HEK293 (cell line): Measurements from ENCODE around the gene NRF1.

Experiments
- CTCF ChIA-PET: fragments of 350-600 bp; formaldehyde crosslinking; extraction: SDS; loops from one replicate; lab custom pipeline; 2021; ENCODE audit warnings: antibody characterized with exemption; lab: Yijun Ruan, JAX
- POLR2A ChIA-PET: fragments of 300-600 bp; formaldehyde crosslinking; extraction: SDS; loops from one replicate; lab custom pipeline; 2020; ENCODE audit warnings: antibody characterized with exemption, inconsistent platforms; lab: Yijun Ruan, JAX
- H3K27ac ChIP-seq: fragments of 200-500 bp; sonication (Bioruptor generic); 2 replicates; pipeline ENCODE4 v1.5.1; 2014; ENCODE audit warnings: low read depth, low read length, control low read depth, inconsistent platforms; ENCODE audit errors: extremely low read depth
- H3K36me3 ChIP-seq, 2 experiments: fragments of 200-500 bp in 1 of 2; sonication (Bioruptor generic) in 1 of 2; 1 replicate in 1 of 2; 2 replicates in 1 of 2; pipeline ENCODE4 v1.5.1; 2014 to 2017; ENCODE audit warnings: inconsistent platforms in 2 of 2, low read length in 2 of 2; ENCODE audit not compliant: control insufficient read depth in 2 of 2, insufficient read depth in 1 of 2
- H3K4me1 ChIP-seq: fragments of 200-500 bp; sonication (Bioruptor generic); 2 replicates; pipeline ENCODE4 v1.5.1; 2014; ENCODE audit warnings: mild to moderate bottlenecking, low read length, inconsistent platforms; ENCODE audit not compliant: control insufficient read depth, insufficient read depth
- H3K4me3 ChIP-seq: 2 replicates; pipeline ENCODE4 v1.5.1; 2011; ENCODE audit warnings: low read depth, mild to moderate bottlenecking, control low read depth, low read length, moderate library complexity
- H3K9me3 ChIP-seq: fragments of 200-500 bp; sonication (Bioruptor generic); 2 replicates; pipeline ENCODE4 v1.5.1; 2014; ENCODE audit warnings: low read depth, low read length, inconsistent platforms; ENCODE audit not compliant: control insufficient read depth, insufficient read depth
- BCL11B ChIP-seq: fragments of 450-650 bp; formaldehyde crosslinking; IDR thresholded peaks from 2 replicates; pipeline ENCODE4 v1.5.1; 2016; ENCODE audit warnings: low read depth, missing biosample characterization, missing genetic modification characterization
- GFI1B ChIP-seq: fragments of 450-650 bp; formaldehyde crosslinking; IDR thresholded peaks from 2 replicates; pipeline ENCODE4 v1.5.1; 2016; ENCODE audit warnings: missing biosample characterization, missing genetic modification characterization
- IKZF3 ChIP-seq: fragments of 450-650 bp; IDR thresholded peaks from 2 replicates; pipeline ENCODE4 v1.5.0; 2018; ENCODE audit warnings: missing biosample characterization, mild to moderate bottlenecking, missing genetic modification characterization, moderate library complexity
- MEIS1 ChIP-seq: sonication (generic); formaldehyde crosslinking; IDR thresholded peaks from 2 replicates; pipeline ENCODE4 v1.8.1; 2022; ENCODE audit warnings: missing genetic modification reagents, mild to moderate bottlenecking, borderline replicate concordance
- SCRT1 ChIP-seq: fragments of 450-650 bp; formaldehyde crosslinking; IDR thresholded peaks from 2 replicates; pipeline ENCODE4 v1.5.1; 2016; ENCODE audit warnings: missing biosample characterization, missing genetic modification characterization, borderline replicate concordance
- SETDB1 ChIP-seq: IDR thresholded peaks from one replicate; pipeline ENCODE4 v1.6.1; 2017; ENCODE audit warnings: mild to moderate bottlenecking, low read length, moderate library complexity, mixed read lengths; ENCODE audit not compliant: insufficient read length
- TRIM28 ChIP-seq: IDR thresholded peaks from 2 replicates; pipeline ENCODE4 v1.6.1; 2011; ENCODE audit warnings: low read length, control low read depth, borderline replicate concordance
- ZBTB21 ChIP-seq: fragments of 450-650 bp; formaldehyde crosslinking; IDR thresholded peaks from 2 replicates; pipeline ENCODE4 v1.5.1; 2017; ENCODE audit warnings: missing biosample characterization, missing genetic modification characterization
- ZNF10 ChIP-seq: fragments of 450-650 bp; formaldehyde crosslinking; IDR thresholded peaks from 2 replicates; pipeline ENCODE4 v1.5.1; 2017; ENCODE audit warnings: missing biosample characterization, missing genetic modification characterization
- ZNF114 ChIP-seq: fragments of 450-650 bp; formaldehyde crosslinking; IDR thresholded peaks from 2 replicates; pipeline ENCODE4 v1.5.0; 2017; ENCODE audit warnings: missing biosample characterization, missing genetic modification characterization
- ZNF140 ChIP-seq: fragments of 450-650 bp; formaldehyde crosslinking; IDR thresholded peaks from 2 replicates; pipeline ENCODE4 v1.5.1; 2016; ENCODE audit warnings: missing biosample characterization, missing genetic modification characterization
- ZNF148 ChIP-seq: fragments of 450-650 bp; formaldehyde crosslinking; IDR thresholded peaks from 2 replicates; pipeline ENCODE4 v1.5.0; 2017; ENCODE audit warnings: missing biosample characterization, missing genetic modification characterization, borderline replicate concordance
- ZNF155 ChIP-seq: fragments of 450-650 bp; formaldehyde crosslinking; IDR thresholded peaks from 2 replicates; pipeline ENCODE4 v1.5.1; 2016; ENCODE audit warnings: missing biosample characterization, missing genetic modification characterization
- ZNF23 ChIP-seq: fragments of 450-650 bp; formaldehyde crosslinking; IDR thresholded peaks from 2 replicates; pipeline ENCODE4 v1.5.1; 2016; ENCODE audit warnings: missing biosample characterization, missing genetic modification characterization, borderline replicate concordance
- ZNF341 ChIP-seq: fragments of 450-650 bp; formaldehyde crosslinking; IDR thresholded peaks from 2 replicates; pipeline ENCODE4; 2016; ENCODE audit warnings: low read depth, missing biosample characterization, missing genetic modification characterization
- ZNF362 ChIP-seq: fragments of 450-650 bp; formaldehyde crosslinking; IDR thresholded peaks from 2 replicates; pipeline ENCODE4 v1.5.1; 2016; ENCODE audit warnings: missing biosample characterization, missing genetic modification characterization
- ZNF366 ChIP-seq: fragments of 450-650 bp; formaldehyde crosslinking; conservative IDR thresholded peaks from 2 replicates; pipeline ENCODE4 v1.5.1; 2016; ENCODE audit warnings: missing biosample characterization, missing genetic modification characterization
- ZNF449 ChIP-seq: fragments of 450-650 bp; formaldehyde crosslinking; IDR thresholded peaks from 2 replicates; pipeline ENCODE4 v1.5.1; 2017; ENCODE audit warnings: missing biosample characterization, mild to moderate bottlenecking, missing genetic modification characterization, moderate library complexity
- ZNF473 ChIP-seq: fragments of 450-650 bp; formaldehyde crosslinking; IDR thresholded peaks from 2 replicates; pipeline ENCODE4 v1.5.1; 2017; ENCODE audit warnings: missing biosample characterization, missing genetic modification characterization
- ZNF521 ChIP-seq: fragments of 450-650 bp; formaldehyde crosslinking; IDR thresholded peaks from 2 replicates; pipeline ENCODE4 v1.5.1; 2017; ENCODE audit warnings: missing biosample characterization, mild to moderate bottlenecking, missing genetic modification characterization
- ZNF555 ChIP-seq: fragments of 450-650 bp; formaldehyde crosslinking; conservative IDR thresholded peaks from 2 replicates; pipeline ENCODE4 v1.5.1; 2017; ENCODE audit warnings: missing biosample characterization, mild to moderate bottlenecking, missing genetic modification characterization, inconsistent platforms
- ZNF610 ChIP-seq: fragments of 450-650 bp; formaldehyde crosslinking; IDR thresholded peaks from 2 replicates; pipeline ENCODE4 v1.5.1; 2016; ENCODE audit warnings: missing biosample characterization, missing genetic modification characterization, borderline replicate concordance
- ZNF777 ChIP-seq: fragments of 450-650 bp; formaldehyde crosslinking; IDR thresholded peaks from 2 replicates; pipeline ENCODE4 v1.5.1; 2017; ENCODE audit warnings: missing biosample characterization, missing genetic modification characterization, borderline replicate concordance
- ZNF830 ChIP-seq: fragments of 450-650 bp; IDR thresholded peaks from 2 replicates; pipeline ENCODE4 v1.5.0; 2018; ENCODE audit warnings: missing biosample characterization, missing genetic modification characterization, low read depth, mild to moderate bottlenecking, moderate library complexity
- ZXDB ChIP-seq: fragments of 450-650 bp; formaldehyde crosslinking; IDR thresholded peaks from 2 replicates; pipeline ENCODE4 v1.5.1; 2016; ENCODE audit warnings: missing biosample characterization, missing genetic modification characterization
- TF ChIP-seq, protein P1 (sequence below): fragments of 450-650 bp; formaldehyde crosslinking; IDR thresholded peaks from 2 replicates; pipeline ENCODE4 v1.5.1; 2016; ENCODE audit warnings: missing biosample characterization, missing genetic modification characterization, low read depth
- TF ChIP-seq, protein P2 (sequence below): fragments of 450-650 bp; formaldehyde crosslinking; IDR thresholded peaks from 2 replicates; pipeline ENCODE4 v1.5.1; 2016; ENCODE audit warnings: missing biosample characterization, missing genetic modification characterization
- TF ChIP-seq, protein P3 (sequence below): fragments of 450-650 bp; formaldehyde crosslinking; IDR thresholded peaks from 2 replicates; pipeline ENCODE4; 2016; ENCODE audit warnings: missing biosample characterization, missing genetic modification characterization

Gene NRF1

DNA sequence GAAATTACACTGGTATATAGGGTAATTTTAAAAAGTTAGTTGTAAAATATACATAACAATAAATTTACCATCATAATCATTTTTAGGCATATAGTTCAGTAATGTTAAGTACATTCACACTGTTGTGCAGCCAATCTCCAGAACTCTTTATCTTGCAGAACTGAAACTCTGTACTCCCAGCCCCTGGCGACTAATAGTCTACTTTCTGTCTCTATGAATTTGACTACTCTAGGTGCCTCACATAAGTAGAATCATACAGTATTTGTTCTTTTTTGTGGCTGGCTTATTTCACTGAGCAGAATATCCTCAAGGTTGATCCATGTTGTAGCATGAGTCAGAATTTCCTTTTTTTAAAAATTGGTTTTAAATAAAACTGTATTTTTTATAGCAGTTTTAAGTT, 41.4 kb downstream of the NRF1 start:
- CTCF ChIA-PET: no interaction called here
- no peak for TF ChIP-seq ZNF148 (tag by site-specific recombination)
- no peak for TF ChIP-seq ZNF140
- no peak for TF ChIP-seq ZNF114 (tag by site-specific recombination)
- TF ChIP-seq ZNF366: no peak
- TF ChIP-seq TRIM28: no peak
- no peak for TF ChIP-seq IKZF3 (tag by site-specific recombination)
- TF ChIP-seq SCRT1: no peak
- TF ChIP-seq SETDB1: no peak
- TF ChIP-seq, protein P1, sequence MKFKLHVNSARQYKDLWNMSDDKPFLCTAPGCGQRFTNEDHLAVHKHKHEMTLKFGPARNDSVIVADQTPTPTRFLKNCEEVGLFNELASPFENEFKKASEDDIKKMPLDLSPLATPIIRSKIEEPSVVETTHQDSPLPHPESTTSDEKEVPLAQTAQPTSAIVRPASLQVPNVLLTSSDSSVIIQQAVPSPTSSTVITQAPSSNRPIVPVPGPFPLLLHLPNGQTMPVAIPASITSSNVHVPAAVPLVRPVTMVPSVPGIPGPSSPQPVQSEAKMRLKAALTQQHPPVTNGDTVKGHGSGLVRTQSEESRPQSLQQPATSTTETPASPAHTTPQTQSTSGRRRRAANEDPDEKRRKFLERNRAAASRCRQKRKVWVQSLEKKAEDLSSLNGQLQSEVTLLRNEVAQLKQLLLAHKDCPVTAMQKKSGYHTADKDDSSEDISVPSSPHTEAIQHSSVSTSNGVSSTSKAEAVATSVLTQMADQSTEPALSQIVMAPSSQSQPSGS (tag by site-specific recombination): no peak
- TF ChIP-seq, protein P2, sequence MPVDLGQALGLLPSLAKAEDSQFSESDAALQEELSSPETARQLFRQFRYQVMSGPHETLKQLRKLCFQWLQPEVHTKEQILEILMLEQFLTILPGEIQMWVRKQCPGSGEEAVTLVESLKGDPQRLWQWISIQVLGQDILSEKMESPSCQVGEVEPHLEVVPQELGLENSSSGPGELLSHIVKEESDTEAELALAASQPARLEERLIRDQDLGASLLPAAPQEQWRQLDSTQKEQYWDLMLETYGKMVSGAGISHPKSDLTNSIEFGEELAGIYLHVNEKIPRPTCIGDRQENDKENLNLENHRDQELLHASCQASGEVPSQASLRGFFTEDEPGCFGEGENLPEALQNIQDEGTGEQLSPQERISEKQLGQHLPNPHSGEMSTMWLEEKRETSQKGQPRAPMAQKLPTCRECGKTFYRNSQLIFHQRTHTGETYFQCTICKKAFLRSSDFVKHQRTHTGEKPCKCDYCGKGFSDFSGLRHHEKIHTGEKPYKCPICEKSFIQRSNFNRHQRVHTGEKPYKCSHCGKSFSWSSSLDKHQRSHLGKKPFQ (tag by site-specific recombination): no peak
- Histone ChIP-seq H3K27ac (no peak overlapping the region), H3K9me3 (no peaks in the 10 kb centered on the region), H3K4me3 (no peak overlapping the region), H3K36me3 (peaks cover 7 to 11% of the 10 kb centered on the region in 2 experiments; a peak in 2 of 3 replicates), H3K4me1 (0 out of 2 replicates have a peak, but pooled peaks cover 3% of the 10 kb centered on the region)
- POLR2A ChIA-PET: no interaction called here

- ChIA-PET POLR2A (no interaction called here), CTCF (interaction anchor here (0.7 to 1.5 kb wide), 5 partner anchors 9 to 361 kb away, joined by 3 to 4 read pairs (median 3); no protein-coding TSS in a partner anchor)
- no peak overlapping the region for H3K4me3 ChIP-seq
- no peaks in the 10 kb centered on the region for H3K4me1 ChIP-seq
- H3K36me3 ChIP-seq: peaks cover 18 to 35% of the 10 kb centered on the region in 2 experiments; a peak in 2 of 3 replicates
- no peaks in the 10 kb centered on the region for H3K9me3 ChIP-seq
- no peak overlapping the region for H3K27ac ChIP-seq
- no peak for TF ChIP-seq ZNF521 (tag by site-specific recombination)
- TF ChIP-seq BCL11B (tag by site-specific recombination): no peak
- TF ChIP-seq ZNF777 (tag by site-specific recombination): no peak
- TF ChIP-seq ZNF473 (tag by site-specific recombination): no peak
- TF ChIP-seq ZNF555 (tag by site-specific recombination): no peak
- no peak for TF ChIP-seq ZNF341 (tag by site-specific recombination)
- no peak for TF ChIP-seq ZNF10 (tag by site-specific recombination)
- TF ChIP-seq ZNF610 (tag by site-specific recombination): no peak
- no peak for TF ChIP-seq ZNF449 (tag by site-specific recombination)
- no peak for TF ChIP-seq ZNF23
- no peak for TF ChIP-seq GFI1B (tag by site-specific recombination)
- TF ChIP-seq, protein P3, sequence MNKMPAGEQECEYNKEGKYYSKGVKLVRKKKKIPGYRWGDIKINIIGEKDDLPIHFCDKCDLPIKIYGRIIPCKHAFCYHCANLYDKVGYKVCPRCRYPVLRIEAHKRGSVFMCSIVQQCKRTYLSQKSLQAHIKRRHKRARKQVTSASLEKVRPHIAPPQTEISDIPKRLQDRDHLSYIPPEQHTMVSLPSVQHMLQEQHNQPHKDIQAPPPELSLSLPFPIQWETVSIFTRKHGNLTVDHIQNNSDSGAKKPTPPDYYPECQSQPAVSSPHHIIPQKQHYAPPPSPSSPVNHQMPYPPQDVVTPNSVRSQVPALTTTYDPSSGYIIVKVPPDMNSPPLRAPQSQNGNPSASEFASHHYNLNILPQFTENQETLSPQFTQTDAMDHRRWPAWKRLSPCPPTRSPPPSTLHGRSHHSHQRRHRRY (tag by site-specific recombination): no peak
- no peak for TF ChIP-seq ZNF362 (tag by site-specific recombination)
- TF ChIP-seq ZXDB (tag by site-specific recombination): no peak
- no peak for TF ChIP-seq MEIS1 (CRISPR knock-in tag)
- TF ChIP-seq ZNF155 (tag by site-specific recombination): no peak
- TF ChIP-seq ZBTB21 (tag by site-specific recombination): no peak
- TF ChIP-seq ZNF830 (tag by site-specific recombination): no peak
Observed at GRCh38 chr7:129655811-129656210, 44.3 kb downstream of the NRF1 start.
